Esophagus (tissue), 2 donors: Measurements from ENCODE around the gene TM6SF1. TPM values are rescaled to one million over a fixed set of nuclear protein-coding genes. Genes with fewer than 3 reads are reported as not detected.
"Not testable (repeated sequence)": the region's sequence is repeated elsewhere in the genome, so short reads cannot be mapped to it uniquely, and the experiment has no call there.

Experiments used
- H3K27ac ChIP-seq, 2 donors: one replicate each; pipeline ENCODE4 v1.5.1; 2013; ENCODE audit warnings: low read depth in 2 of 2, mild to moderate bottlenecking in 2 of 2, inconsistent platforms in 1 of 2, low read length in 1 of 2, moderate library complexity in 1 of 2
- H3K27me3 ChIP-seq, 2 donors: one replicate each; pipeline ENCODE4 v1.6.1; 2013; ENCODE audit warnings: low read length in 2 of 2, control low read depth in 1 of 2, mild to moderate bottlenecking in 1 of 2; ENCODE audit not compliant: insufficient read depth in 2 of 2, control insufficient read depth in 1 of 2
- H3K36me3 ChIP-seq, 2 donors: one replicate each; pipeline ENCODE4 v1.6.1; 2013; ENCODE audit warnings: low read length in 1 of 2; ENCODE audit not compliant: control insufficient read depth in 2 of 2, insufficient read depth in 2 of 2
- H3K4me1 ChIP-seq, 2 donors: one replicate each; pipeline ENCODE4 v1.6.1; 2013; ENCODE audit warnings: low read length in 1 of 2; ENCODE audit not compliant: control insufficient read depth in 2 of 2, insufficient read depth in 2 of 2
- H3K4me3 ChIP-seq, 2 donors: one replicate each; pipeline ENCODE4 v1.5.1; 2013; ENCODE audit warnings: low read length in 2 of 2, mild to moderate bottlenecking in 2 of 2, low read depth in 1 of 2, moderate library complexity in 1 of 2
- H3K9me3 ChIP-seq, 2 donors: one replicate each; pipeline ENCODE4 v1.6.1; 2013; ENCODE audit warnings: mild to moderate bottlenecking in 2 of 2, low read depth in 1 of 2, low read length in 1 of 2, moderate library complexity in 1 of 2; ENCODE audit not compliant: control insufficient read depth in 2 of 2, insufficient read depth in 1 of 2
- WGBS, 2 donors: extraction: QIAGEN DNeasy Blood & Tissue Kit; methylation state at CpG; one replicate each; pipeline ENCODE4 v1.1.7; 2013; 5-methylcytosine and 5-hydroxymethylcytosine counted together
- polyA plus RNA-seq, 2 donors: library from polyadenylated mRNA; stranded (reverse); fragments of 200-250 nt; gene quantifications; one replicate each; pipeline ENCODE4 v1.2.3, GENCODE V29; 2013
- donor health status: healthy with polysubstance abuse.
- donor health status: Bipolar disorder and iron deficiency.

Gene TM6SF1
- polyA plus RNA-seq, 2 donors, result 0.75 to 1.1 TPM

DNA sequence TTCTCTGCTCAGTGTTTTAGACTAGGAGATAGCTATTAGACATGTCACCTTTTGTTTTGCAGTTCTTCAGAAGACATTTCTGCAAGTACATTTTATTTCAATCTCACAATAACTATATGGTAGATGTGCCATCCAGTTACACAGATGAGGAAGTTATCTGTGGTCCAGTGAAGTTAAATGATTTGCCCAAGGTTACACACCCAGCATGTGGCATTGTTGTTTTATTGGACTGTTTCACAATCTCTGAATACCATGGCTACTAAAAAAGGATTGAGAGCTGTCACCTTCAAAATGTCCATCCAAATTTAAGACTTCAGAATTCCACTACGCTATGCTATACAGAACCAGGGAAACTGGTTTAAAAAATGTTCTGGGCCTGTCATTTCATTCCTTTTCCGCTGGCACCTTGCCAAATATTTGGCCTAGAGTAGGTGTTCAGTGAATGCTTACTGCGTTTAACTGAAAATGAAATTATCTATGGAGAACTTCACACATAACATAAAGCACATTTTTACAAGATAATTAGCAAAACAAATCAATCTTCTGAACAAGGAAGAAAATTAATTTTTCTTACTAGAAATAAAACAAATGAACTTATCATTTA lies 20.2 kb downstream of the TM6SF1 start:
- Histone ChIP-seq H3K27me3 (no peaks in the 10 kb centered on the region), H3K36me3 (no peaks in the 10 kb centered on the region), H3K27ac (no peak overlapping the region), H3K4me3 (no peak overlapping the region), H3K4me1 (no peaks in the 10 kb centered on the region), H3K9me3 (no peaks in the 10 kb centered on the region)
- WGBS, 2 donors, result 61 to 68% methylated on average over 3 of the region's 3 CpGs

DNA sequence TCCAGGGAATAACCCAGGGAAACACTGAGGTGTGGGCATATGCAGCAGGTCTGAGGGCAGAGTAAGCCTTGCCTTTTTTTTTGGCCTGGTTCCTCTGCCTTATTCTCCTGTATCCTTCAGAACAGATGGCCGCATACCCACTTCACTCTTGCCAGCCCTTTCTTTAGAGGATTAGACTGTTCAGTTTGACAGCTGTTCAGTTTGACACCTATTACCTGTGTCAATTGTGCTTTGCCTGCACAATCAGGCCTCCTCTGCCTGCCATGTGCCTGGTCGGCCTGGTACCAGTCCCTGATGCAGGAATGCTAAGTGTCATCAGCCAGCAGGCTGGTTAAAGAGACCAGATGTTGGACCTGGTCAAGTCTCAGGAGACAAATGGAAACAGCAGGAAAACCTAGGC lies 22.3 kb downstream of the TM6SF1 start:
- no peak overlapping the region for H3K27ac ChIP-seq

DNA sequence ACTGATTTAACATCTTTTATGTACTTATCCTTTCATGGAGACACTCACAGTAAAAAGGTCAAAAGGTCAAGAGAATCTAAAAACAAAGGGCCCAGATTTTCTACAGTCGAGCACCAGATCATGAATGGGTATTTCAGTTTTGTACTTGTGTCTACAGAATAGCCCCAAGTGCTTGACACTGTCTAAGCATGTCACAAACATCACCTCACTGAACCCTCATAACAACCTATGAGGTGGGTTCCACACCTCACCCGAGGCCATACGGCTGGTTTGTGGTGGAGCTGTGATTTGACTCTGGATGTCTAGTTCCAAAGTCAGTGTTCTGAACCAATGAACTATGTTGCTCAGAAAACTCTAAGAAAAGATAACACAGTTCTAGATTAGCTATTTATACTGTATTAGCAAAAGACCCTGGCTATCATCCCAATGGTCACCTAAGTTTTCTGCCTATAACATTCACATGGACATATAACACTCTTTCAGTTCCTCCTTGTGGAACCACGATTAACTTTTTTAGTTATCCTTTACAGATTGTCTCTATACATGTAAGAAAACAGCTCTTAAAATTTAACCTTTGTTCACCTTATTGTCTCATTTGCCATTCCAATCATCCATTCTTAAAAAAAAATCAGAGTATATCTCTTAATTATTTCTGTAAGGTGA lies 25.5 kb downstream of the TM6SF1 start:
- Histone ChIP-seq H3K36me3 (no peaks in the 10 kb centered on the region), H3K27ac (no peak overlapping the region), H3K9me3 (no peaks in the 10 kb centered on the region), H3K27me3 (no peaks in the 10 kb centered on the region), H3K4me3 (no peak overlapping the region), H3K4me1 (no peaks in the 10 kb centered on the region)
- WGBS, 2 donors, result 84 to 86% methylated on average over 4 of the region's 4 CpGs

More for the DNA sequence above, 22.3 kb downstream of the TM6SF1 start:
- no peak overlapping the region for H3K4me3 ChIP-seq
- H3K36me3 ChIP-seq, result no peaks in the 10 kb centered on the region
- H3K9me3 ChIP-seq, result no peaks in the 10 kb centered on the region
- no peaks in the 10 kb centered on the region for H3K4me1 ChIP-seq
- no peaks in the 10 kb centered on the region for H3K27me3 ChIP-seq
- 84 to 90% methylated on average over 2 of the region's 2 CpGs for WGBS, 2 donors

DNA sequence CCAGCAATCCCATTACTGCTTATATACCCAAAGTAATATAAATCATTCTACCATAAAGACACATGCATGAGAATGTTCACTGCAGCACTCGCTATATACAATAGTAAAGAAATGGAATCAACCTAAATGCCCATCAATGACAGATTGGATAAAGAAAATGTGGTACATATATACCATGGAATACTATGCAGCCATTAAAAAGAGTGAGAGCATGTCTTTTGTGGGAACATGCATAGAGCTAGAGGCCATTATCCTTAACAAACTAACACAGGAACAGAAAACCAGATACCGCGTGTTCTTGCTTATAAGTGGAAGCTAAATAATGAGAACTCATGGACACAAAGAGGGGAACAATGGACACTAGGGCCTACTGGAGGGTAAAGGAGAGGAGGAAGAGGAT lies 34.7 kb downstream of the TM6SF1 start:
- WGBS, 2 donors, result 98 to 99% methylated on average over 3 of the region's 3 CpGs
- not testable (repeated sequence) for H3K27ac ChIP-seq

DNA sequence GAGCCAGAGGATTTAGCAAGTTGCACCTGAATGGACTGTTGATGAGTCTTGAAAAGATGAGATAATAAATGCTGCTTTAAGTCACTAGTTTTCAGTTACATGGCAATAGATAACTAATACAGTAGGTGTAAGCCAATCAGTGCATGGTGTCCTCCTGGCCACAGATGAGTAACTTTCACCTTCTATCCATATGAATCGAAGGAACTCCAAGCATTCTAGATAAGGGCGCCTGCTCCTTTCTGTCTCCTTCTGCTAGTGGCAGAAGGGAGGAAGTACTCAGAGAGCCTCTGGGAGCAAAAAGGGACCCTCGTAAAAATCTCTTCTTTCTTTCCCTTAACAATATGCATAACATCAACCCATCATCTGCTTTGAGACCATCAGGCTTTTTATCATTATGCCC lies 37.3 kb downstream of the TM6SF1 start:
- 93 to 99% methylated on average over 3 of the region's 3 CpGs for WGBS, 2 donors
- Histone ChIP-seq H3K4me3 (no peak overlapping the region), H3K4me1 (no peaks in the 10 kb centered on the region), H3K27ac (no peak overlapping the region), H3K9me3 (no peaks in the 10 kb centered on the region), H3K36me3 (no peaks in the 10 kb centered on the region), H3K27me3 (no peaks in the 10 kb centered on the region)

More for the DNA sequence above, 34.7 kb downstream of the TM6SF1 start:
- not testable (repeated sequence) for H3K27me3 ChIP-seq, H3K9me3 ChIP-seq, H3K4me1 ChIP-seq, H3K36me3 ChIP-seq, H3K4me3 ChIP-seq

DNA sequence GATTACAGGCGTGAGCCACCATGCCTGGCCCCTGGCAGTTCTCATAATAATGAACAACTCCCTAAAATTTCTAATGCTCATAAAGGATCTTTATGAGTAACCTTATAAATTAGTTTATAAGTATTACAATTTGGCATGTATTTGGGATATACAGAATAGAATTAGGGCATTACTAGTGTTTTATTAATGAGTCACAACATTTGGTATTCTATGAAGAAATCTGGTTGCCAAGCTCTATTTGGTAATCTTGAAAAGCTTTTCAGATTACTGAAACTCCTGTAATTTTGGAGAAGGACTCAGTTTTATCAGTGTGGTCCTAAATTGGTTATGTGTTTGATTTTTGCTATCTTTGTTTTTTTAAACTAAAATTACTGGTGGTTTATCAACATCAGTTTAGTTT lies 45.8 kb downstream of the TM6SF1 start:
- Histone ChIP-seq H3K27ac (no peak overlapping the region), H3K4me1 (no peaks in the 10 kb centered on the region), H3K27me3 (no peaks in the 10 kb centered on the region), H3K4me3 (no peak overlapping the region), H3K36me3 (no peaks in the 10 kb centered on the region), H3K9me3 (no peaks in the 10 kb centered on the region)
- WGBS, 2 donors, result 84 to 87% methylated on average over 1 of the region's 1 CpG

DNA sequence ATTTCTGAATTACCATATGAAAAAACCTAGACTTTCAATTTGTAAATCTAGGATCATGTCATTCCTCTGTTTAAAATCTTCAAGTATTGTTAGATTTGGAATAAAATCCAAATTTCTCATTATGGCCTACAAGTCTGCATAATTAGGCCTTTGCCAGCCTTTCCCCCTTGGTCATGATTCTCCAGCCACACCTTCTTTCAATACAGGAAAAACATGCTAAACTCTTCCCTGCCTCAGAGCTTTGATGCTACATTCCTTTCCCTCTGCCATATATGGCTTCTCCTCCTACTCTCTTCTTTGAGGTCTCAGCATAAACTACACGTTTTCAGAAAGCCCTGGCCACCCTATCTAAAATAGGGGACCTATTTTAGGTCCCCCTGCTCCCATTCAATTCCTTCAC lies 48.5 kb downstream of the TM6SF1 start:
- H3K4me3 ChIP-seq, result no peak overlapping the region
- no peak overlapping the region for H3K27ac ChIP-seq
- no peaks in the 10 kb centered on the region for H3K4me1 ChIP-seq
- no peaks in the 10 kb centered on the region for H3K36me3 ChIP-seq
- H3K27me3 ChIP-seq, result no peaks in the 10 kb centered on the region
- 42 to 50% methylated on average over 1 of the region's 1 CpG for WGBS, 2 donors
- no peaks in the 10 kb centered on the region for H3K9me3 ChIP-seq

DNA sequence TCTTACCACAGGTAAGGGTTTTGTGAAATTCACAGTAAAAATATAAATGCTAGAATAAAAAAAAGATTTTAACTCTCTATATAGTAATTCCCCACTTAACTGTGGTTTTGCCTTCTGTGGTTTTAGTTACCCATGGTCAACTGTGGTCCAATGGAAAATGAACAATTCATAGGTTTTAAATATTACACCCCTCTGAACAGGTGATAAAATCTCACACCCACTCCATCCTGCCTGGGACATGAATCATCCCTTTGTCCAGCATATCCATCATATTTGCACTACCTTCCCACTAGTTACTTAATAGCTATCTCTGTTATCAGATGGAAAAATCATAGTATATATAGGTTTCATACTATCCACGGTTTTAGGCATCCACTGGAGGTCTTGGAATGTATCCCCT lies 50.9 kb downstream of the TM6SF1 start:
- H3K9me3 ChIP-seq, result no peaks in the 10 kb centered on the region
- H3K4me1 ChIP-seq, result no peaks in the 10 kb centered on the region
- no peaks in the 10 kb centered on the region for H3K27me3 ChIP-seq
- H3K4me3 ChIP-seq, result no peak overlapping the region
- WGBS, 2 donors, result 72 to 82% methylated on average over 1 of the region's 1 CpG
- H3K36me3 ChIP-seq, result no peaks in the 10 kb centered on the region
- no peak overlapping the region for H3K27ac ChIP-seq

DNA sequence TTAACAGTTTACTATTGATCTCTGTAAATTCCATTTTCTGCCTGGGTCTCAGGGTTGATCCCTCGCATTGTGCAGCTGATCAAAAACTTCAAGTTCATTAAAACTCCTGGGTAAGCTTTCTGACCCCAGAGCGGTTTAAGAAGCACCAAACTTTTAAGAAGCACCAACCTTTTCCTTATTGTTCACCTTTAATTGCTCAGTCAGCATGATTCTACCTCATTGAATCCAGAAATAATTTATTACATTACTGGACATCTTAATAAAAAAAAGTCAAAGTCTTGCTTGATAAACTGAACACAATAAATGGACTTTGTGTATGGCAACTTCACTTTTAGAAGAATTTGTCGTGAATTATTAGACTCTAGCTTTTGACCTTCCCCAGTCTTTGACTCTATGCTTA lies 53.3 kb downstream of the TM6SF1 start:
- Histone ChIP-seq H3K36me3 (no peaks in the 10 kb centered on the region), H3K27ac (no peak overlapping the region), H3K9me3 (no peaks in the 10 kb centered on the region), H3K27me3 (no peaks in the 10 kb centered on the region), H3K4me1 (no peaks in the 10 kb centered on the region), H3K4me3 (no peak overlapping the region)
- 94 to 95% methylated on average over 3 of the region's 3 CpGs for WGBS, 2 donors

DNA sequence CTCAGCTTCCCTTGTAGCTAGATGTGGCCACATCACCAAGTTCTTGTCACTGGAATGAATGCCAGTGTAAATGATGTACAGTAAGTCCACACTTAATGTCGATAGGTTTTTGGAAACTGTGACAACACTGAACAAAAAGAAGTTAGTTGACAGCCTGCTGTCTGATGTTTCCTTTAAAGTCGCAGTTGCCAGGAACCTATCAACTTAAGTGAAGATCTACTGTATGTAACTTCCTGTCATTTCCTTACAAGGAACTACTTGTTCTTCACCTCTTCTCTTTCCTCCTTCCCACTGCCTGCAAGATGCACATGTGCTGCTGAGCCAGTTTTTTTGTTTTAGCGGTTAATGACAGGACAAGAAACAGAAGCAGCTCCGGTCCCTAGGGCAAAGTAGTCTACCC lies 55.6 kb downstream of the TM6SF1 start:
- 79 to 84% methylated on average over 4 of the region's 4 CpGs for WGBS, 2 donors
- Histone ChIP-seq H3K36me3 (no peaks in the 10 kb centered on the region), H3K4me1 (no peaks in the 10 kb centered on the region), H3K9me3 (no peaks in the 10 kb centered on the region), H3K27me3 (no peaks in the 10 kb centered on the region), H3K27ac (no peak overlapping the region), H3K4me3 (no peak overlapping the region)
